Measurements from ENCODE around the gene KLF15. TPM values are rescaled to one million over a fixed set of nuclear protein-coding genes. Genes with fewer than 3 reads are reported as not detected.

Gene KLF15
- total and polyA plus RNA-seq, 9 of the 15 experiments (the other 6 are each of a cell fraction or from before 2014, with no cell fraction given), result 0.08 to 4.8 (median 1.2) TPM

DNA sequence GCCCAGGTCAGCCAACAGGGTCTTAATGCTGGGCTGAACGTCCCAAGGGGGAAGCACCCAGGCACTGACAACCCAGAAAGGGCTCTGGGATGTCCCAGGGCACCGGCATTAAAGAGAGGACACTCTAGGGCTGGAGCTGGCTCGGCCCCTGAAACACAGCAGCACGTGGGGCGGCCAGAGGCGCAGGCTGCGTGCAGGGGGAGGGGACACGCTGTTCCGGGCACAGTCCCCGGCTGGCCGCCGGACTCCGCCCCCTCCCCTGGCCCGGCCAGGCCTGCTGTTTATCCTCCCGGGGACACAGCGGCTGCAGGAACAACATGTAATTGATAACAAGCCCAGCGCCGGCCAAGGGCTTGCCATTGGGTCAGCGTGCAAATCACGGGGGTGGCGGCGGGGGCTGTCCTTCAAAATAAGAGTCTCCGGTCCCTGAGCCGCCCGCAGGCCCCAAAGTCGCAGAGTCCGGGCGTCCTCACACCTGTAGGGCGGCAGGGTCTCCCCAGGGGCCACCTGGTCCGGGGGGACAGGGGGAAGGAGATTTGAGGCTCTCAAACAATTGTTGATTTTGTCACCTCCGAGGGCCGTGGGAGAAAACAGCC, 1.3 kb downstream of the KLF15 start (continued):
- TF ChIP-seq, protein P1, sequence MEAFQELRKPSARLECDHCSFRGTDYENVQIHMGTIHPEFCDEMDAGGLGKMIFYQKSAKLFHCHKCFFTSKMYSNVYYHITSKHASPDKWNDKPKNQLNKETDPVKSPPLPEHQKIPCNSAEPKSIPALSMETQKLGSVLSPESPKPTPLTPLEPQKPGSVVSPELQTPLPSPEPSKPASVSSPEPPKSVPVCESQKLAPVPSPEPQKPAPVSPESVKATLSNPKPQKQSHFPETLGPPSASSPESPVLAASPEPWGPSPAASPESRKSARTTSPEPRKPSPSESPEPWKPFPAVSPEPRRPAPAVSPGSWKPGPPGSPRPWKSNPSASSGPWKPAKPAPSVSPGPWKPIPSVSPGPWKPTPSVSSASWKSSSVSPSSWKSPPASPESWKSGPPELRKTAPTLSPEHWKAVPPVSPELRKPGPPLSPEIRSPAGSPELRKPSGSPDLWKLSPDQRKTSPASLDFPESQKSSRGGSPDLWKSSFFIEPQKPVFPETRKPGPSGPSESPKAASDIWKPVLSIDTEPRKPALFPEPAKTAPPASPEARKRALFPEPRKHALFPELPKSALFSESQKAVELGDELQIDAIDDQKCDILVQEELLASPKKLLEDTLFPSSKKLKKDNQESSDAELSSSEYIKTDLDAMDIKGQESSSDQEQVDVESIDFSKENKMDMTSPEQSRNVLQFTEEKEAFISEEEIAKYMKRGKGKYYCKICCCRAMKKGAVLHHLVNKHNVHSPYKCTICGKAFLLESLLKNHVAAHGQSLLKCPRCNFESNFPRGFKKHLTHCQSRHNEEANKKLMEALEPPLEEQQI (IDR thresholded peaks at IDR 0.05), result no peak
- TF ChIP-seq ZNF75A (CRISPR knock-in tag; IDR thresholded peaks at IDR 0.05), result no peak
- no peak for TF ChIP-seq SAFB (IDR thresholded peaks at IDR 0.05; ENCODE audit: borderline replicate concordance, low read depth, low read length)
- TF ChIP-seq ZNF589 (CRISPR knock-in tag; IDR thresholded peaks at IDR 0.05; ENCODE audit: low read depth), result no peak
- TF ChIP-seq NR2C2 (CRISPR knock-in tag; IDR thresholded peaks at IDR 0.05), result no peak
- TF ChIP-seq NR2C2 (tag; IDR thresholded peaks at IDR 0.05), result no peak
- no peak for TF ChIP-seq ZNF143 (CRISPR knock-in tag; IDR thresholded peaks at IDR 0.05)
- peak; percentile 71; the same call in 1 of the 2 replicates for TF ChIP-seq HDAC2 (IDR thresholded peaks at IDR 0.05)
- TF ChIP-seq, protein P2, sequence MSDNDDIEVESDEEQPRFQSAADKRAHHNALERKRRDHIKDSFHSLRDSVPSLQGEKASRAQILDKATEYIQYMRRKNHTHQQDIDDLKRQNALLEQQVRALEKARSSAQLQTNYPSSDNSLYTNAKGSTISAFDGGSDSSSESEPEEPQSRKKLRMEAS (CRISPR knock-in tag; IDR thresholded peaks at IDR 0.05), result peak; percentile 89
- no peak for TF ChIP-seq POLR2B (IDR thresholded peaks at IDR 0.05; ENCODE audit: low read depth, partially characterized antibody)
- TF ChIP-seq, protein P3, sequence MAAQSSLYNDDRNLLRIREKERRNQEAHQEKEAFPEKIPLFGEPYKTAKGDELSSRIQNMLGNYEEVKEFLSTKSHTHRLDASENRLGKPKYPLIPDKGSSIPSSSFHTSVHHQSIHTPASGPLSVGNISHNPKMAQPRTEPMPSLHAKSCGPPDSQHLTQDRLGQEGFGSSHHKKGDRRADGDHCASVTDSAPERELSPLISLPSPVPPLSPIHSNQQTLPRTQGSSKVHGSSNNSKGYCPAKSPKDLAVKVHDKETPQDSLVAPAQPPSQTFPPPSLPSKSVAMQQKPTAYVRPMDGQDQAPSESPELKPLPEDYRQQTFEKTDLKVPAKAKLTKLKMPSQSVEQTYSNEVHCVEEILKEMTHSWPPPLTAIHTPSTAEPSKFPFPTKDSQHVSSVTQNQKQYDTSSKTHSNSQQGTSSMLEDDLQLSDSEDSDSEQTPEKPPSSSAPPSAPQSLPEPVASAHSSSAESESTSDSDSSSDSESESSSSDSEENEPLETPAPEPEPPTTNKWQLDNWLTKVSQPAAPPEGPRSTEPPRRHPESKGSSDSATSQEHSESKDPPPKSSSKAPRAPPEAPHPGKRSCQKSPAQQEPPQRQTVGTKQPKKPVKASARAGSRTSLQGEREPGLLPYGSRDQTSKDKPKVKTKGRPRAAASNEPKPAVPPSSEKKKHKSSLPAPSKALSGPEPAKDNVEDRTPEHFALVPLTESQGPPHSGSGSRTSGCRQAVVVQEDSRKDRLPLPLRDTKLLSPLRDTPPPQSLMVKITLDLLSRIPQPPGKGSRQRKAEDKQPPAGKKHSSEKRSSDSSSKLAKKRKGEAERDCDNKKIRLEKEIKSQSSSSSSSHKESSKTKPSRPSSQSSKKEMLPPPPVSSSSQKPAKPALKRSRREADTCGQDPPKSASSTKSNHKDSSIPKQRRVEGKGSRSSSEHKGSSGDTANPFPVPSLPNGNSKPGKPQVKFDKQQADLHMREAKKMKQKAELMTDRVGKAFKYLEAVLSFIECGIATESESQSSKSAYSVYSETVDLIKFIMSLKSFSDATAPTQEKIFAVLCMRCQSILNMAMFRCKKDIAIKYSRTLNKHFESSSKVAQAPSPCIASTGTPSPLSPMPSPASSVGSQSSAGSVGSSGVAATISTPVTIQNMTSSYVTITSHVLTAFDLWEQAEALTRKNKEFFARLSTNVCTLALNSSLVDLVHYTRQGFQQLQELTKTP (IDR thresholded peaks at IDR 0.05; ENCODE audit: low read depth in 1 of 2, partially characterized antibody in 2 of 2), result no peak
- no peak for TF ChIP-seq ZNF764 (CRISPR knock-in tag; IDR thresholded peaks at IDR 0.05; ENCODE audit: low read depth)
- TF ChIP-seq, protein P4, sequence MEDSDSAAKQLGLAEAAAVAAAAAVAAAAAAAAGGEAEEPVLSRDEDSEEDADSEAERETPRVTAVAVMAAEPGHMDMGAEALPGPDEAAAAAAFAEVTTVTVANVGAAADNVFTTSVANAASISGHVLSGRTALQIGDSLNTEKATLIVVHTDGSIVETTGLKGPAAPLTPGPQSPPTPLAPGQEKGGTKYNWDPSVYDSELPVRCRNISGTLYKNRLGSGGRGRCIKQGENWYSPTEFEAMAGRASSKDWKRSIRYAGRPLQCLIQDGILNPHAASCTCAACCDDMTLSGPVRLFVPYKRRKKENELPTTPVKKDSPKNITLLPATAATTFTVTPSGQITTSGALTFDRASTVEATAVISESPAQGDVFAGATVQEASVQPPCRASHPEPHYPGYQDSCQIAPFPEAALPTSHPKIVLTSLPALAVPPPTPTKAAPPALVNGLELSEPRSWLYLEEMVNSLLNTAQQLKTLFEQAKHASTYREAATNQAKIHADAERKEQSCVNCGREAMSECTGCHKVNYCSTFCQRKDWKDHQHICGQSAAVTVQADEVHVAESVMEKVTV (CRISPR knock-in tag; IDR thresholded peaks at IDR 0.05), result no peak
- TF ChIP-seq, protein P5, sequence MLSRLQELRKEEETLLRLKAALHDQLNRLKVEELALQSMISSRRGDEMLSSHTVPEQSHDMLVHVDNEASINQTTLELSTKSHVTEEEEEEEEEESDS (CRISPR knock-in tag; IDR thresholded peaks at IDR 0.05), result no peak
- TF ChIP-seq MBD2 (IDR thresholded peaks at IDR 0.05; ENCODE audit: borderline replicate concordance, low read depth), result no peak
